A673 (cell line): ENCODE measurements around the gene TMEM202.

Experiments used
- CTCF ChIP-seq: fragments of 300-800, 200-600 bp; sonication (generic); conservative IDR thresholded peaks from 2 replicates; pipeline ENCODE4 v1.5.1; 2017; ENCODE audit warnings: low read depth, mild to moderate bottlenecking, antibody characterized with exemption, low read length, moderate library complexity, mixed read lengths
- EZH2 ChIP-seq: fragments of 200-600 bp; sonication (generic); IDR thresholded peaks from 2 replicates; pipeline ENCODE4 v1.6.1; 2017; ENCODE audit warnings: borderline replicate concordance, low read depth, mild to moderate bottlenecking, mixed read lengths, antibody characterized with exemption, low read length; ENCODE audit not compliant: poor library complexity, severe bottlenecking

GRCh38 chr15:72358650-72359171, 39.4 kb upstream of the TMEM202 start:
- TF ChIP-seq CTCF, result no peak
- TF ChIP-seq EZH2, result no peak
